ENCODE measurements around the gene RABAC1.
"Not testable (repeated sequence)": the region's sequence is repeated elsewhere in the genome, so short reads cannot be mapped to it uniquely, and the experiment has no call there.

RABAC1 gene

GRCh38 chr19:41939861-41940730 is 19.0 kb downstream of the RABAC1 start:
- Histone ChIP-seq H3K36me3 (ENCODE audit: control insufficient read depth, insufficient read depth, low read length) (no peaks in the 10 kb centered on the region), H3K27me3 (replicated peaks; ENCODE audit: control insufficient read depth, insufficient read depth, low read length) (no peaks in the 10 kb centered on the region), H3K4me3 (replicated peaks; ENCODE audit: low read depth, low read length) (peak overlapping the region; percentile 67)
- no peak for TF ChIP-seq CTCF (IDR thresholded peaks at IDR 0.05; ENCODE audit: insufficient read depth, low read length, poor library complexity, severe bottlenecking)
- DNase-seq (ENCODE audit: extremely low read depth, insufficient read length) = peak; percentile 65

GRCh38 chr19:41939209-41939608 is 19.9 kb downstream of the RABAC1 start:
- H3K27me3 ChIP-seq (replicated peaks; ENCODE audit: control insufficient read depth, insufficient read depth, low read length); H3K4me3 ChIP-seq (replicated peaks; ENCODE audit: low read depth, low read length); H3K36me3 ChIP-seq (ENCODE audit: control insufficient read depth, insufficient read depth, low read length); DNase-seq (ENCODE audit: extremely low read depth, insufficient read length): not testable (repeated sequence)

- no peak overlapping the region for H3K4me3 ChIP-seq (replicated peaks; ENCODE audit: low read depth, low read length)
- H3K36me3 ChIP-seq (ENCODE audit: control insufficient read depth, insufficient read depth, low read length) = no peaks in the 10 kb centered on the region
- TF ChIP-seq CTCF (IDR thresholded peaks at IDR 0.05; ENCODE audit: insufficient read depth, low read length, poor library complexity, severe bottlenecking) = peak; percentile 6
- H3K27me3 ChIP-seq (replicated peaks; ENCODE audit: control insufficient read depth, insufficient read depth, low read length) = no peaks in the 10 kb centered on the region; the same call in 1 of the 2 replicates
- no peak for DNase-seq (ENCODE audit: extremely low read depth, insufficient read length)
Observed at GRCh38 chr19:41937525-41938468, 21.3 kb downstream of the RABAC1 start.

- H3K36me3 ChIP-seq (ENCODE audit: control insufficient read depth, insufficient read depth, low read length) = no peaks in the 10 kb centered on the region
- H3K27me3 ChIP-seq (replicated peaks; ENCODE audit: control insufficient read depth, insufficient read depth, low read length) = no peaks in the 10 kb centered on the region; the same call in 1 of the 2 replicates
- no peak for TF ChIP-seq CTCF (IDR thresholded peaks at IDR 0.05; ENCODE audit: insufficient read depth, low read length, poor library complexity, severe bottlenecking)
- no peak for DNase-seq (ENCODE audit: extremely low read depth, insufficient read length)
- no peak overlapping the region for H3K4me3 ChIP-seq (replicated peaks; ENCODE audit: low read depth, low read length)
Observed at GRCh38 chr19:41936961-41937360, 22.2 kb downstream of the RABAC1 start.

- Histone ChIP-seq H3K27me3 (replicated peaks; ENCODE audit: control insufficient read depth, insufficient read depth, low read length) (no peaks in the 10 kb centered on the region; the same call in 1 of the 2 replicates), H3K36me3 (ENCODE audit: control insufficient read depth, insufficient read depth, low read length) (no peaks in the 10 kb centered on the region), H3K4me3 (replicated peaks; ENCODE audit: low read depth, low read length) (no peak overlapping the region)
- DNase-seq (ENCODE audit: extremely low read depth, insufficient read length) = no peak
- no peak for TF ChIP-seq CTCF (IDR thresholded peaks at IDR 0.05; ENCODE audit: insufficient read depth, low read length, poor library complexity, severe bottlenecking)
Observed at GRCh38 chr19:41936416-41936850, 22.7 kb downstream of the RABAC1 start.
